Left hindlimb (tissue), 1 donor: ENCODE data around the gene SHISAL1.

ENCODE experiments used
- DNase-seq: peaks from one replicate; pipeline ENCODE4 v3.0.0-alpha.2; 2018

SHISAL1 gene

DNA sequence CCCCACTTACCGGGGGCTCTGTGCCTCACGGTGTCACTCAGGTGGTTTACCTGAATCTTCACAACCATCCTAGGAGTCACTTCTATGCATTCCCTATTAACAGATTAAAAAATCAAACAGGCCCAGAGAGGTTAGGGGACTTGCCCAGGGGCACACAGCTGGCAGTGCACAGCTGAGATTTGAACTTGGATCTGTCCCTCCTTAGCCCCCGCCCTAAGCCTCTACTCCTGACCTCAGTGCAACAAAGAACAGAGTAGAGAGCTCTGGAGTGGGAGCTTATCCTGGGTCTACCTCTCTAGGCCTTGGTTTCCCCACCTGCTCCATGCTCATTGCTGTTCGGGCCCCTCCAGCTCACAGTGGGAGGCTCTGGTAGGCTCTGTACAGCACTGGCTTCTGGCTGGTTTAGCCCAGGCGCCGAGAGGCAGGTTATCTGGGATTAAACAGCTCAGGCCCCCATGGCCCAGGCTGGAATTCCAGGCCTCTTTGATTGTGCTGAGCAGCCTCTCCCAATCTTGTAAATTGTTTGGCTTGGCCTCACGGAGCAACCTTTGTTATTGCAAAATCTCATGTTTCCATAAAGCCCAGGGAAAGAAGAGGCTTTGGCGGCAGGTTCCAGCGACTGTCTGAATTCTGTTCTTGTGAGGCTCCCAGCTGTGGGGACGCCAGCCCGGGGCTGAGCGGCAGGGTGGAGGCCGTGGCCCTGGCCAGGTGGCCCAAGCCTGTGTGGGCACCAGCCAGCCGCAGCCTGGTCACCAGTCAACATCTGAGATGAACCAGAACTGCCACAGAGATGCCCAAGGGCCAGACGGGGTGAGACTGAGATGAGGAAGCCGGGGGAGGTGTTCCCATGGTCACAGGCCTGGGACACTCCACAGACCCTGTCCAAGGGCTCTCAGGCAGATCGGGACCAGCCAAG is 28.9 kb upstream of the SHISAL1 start:
- no peak for DNase-seq

DNA sequence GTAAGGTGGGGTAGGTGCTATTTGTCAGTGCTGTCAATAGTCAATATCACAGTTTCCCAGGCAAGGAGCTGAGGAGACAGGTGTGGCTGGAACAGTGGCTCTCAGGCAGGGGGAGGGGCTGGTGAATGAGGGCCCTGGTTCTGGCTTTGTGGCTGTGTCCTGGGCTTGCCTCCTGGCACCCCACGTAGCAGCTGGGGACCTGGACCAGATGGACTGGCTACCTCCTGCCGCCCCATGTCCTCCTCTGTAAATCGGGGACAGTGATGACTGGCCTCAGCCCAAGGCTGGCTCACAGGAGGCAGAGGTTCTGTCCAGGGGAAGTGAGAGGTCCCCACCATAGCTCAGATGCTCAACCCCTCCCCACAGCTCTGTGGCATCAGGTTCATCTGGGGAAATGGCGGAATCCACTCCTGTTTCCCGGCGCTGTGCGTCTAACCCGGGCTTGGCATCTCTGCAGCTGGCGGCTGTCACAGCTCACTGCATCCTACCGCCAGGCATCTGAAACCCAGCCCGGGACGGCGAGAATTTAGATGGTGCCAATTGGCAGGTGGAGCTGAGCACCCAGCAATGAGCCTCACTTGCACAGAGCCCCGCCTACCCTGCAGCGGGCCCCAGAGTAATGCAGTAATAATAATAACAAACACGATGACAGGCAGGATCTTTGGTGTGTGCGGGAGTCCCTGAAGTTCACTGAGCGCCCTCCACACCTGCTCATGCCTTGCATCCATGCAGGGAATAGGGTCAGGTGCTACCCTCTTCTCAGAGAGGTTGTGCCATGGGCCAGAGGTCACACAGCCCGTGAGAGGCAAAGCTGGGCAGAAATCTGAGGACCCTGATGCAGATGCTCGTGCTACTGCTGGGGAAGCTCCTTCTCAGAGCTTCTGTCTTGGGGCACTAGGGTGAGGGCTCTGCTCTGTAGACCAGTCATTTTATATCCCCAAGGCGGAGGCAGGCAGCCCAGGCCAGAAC is 27.8 kb upstream of the SHISAL1 start:
- DNase-seq: no peak

- DNase-seq: no peak
These were observed 26.2 kb upstream of the SHISAL1 start for GRCh38 chr22:44338906-44339305.

DNA sequence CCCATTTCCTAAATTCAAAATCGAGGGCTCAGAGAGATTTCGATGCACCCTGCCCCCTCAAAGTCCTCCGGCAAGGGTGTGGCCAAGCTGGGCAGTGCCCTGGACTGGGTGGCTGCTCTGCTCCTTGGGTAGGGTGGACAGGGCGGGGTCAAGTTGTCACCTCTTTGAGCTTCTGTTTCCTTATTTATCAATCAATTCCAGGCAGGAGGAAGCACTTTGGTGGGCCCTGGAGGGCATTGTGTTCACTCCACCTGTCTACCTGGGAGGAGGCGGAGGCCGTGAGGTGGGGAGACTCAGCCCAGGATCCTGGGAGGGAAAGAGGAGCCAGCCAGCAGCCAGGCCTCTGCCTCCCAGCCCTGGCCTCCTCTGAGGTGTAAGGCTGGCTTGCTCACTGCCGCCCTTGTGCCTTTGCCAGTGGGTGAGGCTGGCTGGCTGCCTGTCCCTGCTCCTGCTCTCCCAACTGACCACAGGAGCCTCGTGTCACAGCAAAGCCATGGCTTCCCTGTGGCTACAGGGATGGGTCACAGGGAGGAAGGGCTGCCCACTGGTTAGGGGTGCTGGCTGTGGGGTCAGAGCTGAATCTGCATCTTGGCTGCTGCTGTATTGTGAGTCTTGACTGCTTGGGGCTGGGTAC is 25.5 kb upstream of the SHISAL1 start:
- DNase-seq: no peak

GRCh38 chr22:44337678-44338004 is 24.9 kb upstream of the SHISAL1 start:
- no peak for DNase-seq

DNA sequence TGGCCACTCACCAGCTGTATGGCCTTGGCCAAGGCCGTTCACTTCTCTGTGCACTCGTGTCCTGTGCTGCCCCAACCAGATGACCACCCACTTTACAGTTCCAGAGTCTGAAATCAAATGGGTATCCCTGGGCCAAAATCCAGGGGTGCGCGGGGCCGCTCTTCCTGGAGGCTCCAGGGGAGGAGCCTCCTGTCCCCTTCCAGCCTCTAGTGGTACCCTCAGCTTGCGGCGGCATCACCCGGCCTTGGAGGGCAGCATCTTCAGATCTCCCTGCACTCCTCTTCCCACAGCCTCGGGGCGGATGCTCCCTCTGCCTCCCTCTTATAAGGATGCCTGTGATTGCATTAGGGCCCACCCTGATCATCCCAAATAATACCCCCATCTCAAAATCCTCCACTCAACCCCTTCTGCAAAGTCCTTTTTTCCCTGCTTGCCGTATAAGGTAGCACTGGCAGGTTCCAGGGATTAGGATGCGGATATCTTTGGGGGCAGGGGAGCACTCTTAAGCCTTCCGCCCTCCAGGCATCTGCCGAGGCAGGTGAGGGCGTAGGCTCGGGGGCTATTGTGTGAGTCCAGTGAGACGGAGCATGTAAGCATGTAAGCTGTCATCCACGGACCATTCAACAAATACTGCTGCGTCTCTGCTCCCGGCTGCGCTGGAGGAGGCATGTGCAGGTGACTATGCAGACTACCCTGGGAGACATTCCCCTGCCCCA is 24.4 kb upstream of the SHISAL1 start:
- no peak for DNase-seq

DNA sequence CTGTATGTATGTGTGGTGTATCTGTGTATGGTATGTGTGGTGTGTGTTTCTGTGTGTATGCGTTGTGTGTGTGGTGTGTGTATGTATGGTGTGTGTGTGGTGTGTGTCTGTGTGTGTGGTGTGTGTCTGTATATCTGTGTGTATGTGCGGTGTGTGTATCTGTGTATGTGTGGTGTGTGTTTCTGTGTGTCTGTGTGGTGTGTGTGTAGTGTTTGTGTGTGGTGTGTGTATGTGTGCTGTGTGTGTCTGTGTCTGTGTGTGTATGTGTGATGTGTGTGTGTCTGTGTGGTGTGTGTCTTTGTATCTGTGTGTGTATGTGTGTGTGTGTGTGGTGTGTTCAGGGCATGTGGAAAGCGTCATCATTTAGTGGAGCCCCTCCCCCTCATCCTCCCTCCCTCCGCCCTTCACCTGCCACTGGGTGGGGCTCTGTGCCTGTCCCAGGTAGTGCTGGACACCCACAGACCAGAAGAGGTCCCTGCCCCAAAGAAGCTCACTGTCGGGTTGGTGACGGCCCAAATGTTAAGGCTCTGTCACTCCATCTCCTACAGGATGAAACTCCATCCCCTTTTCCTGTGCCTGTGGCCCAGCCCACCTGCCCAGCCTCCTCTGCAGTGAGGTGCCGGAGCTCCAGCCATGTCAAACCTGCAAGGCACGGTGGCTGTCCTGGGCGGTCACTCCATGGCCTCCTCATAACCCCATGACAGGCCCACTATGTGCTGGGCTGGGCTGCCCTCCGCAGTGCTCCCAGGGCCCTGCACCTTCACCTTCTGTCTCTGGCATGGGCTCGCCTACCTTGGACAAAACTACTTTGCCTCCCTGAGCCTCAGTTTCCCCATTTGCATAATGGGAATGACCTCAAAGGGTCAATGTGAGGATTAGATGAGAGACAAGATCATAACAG is 23.4 kb upstream of the SHISAL1 start:
- no peak for DNase-seq

DNA sequence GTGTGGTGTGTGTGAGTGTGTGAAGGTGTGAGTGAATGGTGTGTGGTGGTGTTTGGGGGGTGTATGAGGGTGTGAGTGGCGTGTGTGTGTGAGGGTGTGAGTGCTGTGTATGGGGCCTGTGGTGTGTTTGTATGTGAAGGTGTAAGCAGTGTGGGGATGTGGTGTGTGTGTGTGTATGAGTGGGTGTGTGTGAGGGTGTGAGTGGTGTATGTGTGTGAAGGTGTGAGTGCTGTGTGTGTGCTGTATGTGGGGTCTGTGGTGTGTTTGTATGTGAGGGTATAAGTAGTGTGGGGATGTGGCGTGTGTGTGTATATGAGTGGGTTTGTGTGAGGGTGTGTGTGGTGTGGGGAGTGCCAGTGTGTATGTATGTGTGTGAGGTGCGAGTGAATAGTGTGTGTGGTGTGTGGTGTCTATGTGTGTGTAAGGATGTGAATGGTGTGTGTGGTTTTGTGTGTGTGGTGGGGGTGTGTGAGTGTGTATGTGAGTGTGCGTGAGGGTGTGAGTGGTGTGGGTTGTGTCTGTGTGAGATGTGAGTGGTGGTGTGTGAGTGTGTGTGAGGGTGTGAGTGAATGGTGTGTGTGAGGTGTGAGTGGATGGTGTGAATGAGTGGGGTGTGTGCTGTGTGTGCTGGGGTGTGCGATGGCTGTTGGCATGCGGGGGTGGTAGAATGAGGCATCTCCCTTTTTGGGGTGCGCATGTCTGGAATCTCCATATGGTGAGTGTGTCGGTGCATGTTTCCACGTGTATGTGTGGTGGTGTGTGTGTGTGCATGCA is 22.5 kb upstream of the SHISAL1 start:
- DNase-seq: no peak

DNA sequence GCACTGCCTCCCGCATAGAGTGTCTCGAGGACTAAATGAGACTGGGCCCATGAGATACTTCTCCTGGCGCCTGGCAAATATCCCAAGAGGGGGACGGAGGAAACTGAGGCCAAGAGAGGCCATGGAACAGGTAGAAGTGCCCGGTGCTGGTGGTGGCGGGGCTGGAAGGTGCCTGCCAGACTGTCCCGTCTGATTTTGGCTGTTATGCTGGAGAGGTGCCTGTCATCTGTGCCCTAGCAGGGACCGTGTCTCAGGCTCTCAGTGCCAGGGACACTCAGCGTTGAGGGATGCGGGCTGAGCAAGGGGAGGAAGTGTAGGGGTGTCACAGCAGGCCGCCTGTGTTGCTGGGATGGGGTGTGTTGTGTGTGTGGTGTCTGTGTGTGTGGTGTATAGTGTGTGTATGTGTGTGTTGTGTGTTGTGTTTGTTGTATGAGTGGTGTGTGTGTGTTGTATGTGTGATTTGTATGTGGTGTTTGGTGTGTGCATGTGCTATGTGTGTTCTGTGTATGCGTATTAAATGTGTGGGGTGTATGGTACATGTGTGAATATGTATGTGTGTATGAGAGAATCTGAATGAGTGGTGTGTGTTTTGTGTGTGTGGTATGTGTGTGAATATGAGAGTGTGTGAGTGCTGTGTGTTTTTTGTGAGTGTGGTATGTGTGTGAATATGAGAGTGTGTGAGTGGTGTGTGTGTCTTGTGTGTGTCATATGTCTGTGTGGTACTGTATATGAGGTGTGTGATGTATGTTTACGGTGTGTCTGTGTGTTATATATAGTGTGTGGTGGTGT is 21.3 kb upstream of the SHISAL1 start:
- no peak for DNase-seq

GRCh38 chr22:44332946-44333345 is 20.2 kb upstream of the SHISAL1 start:
- DNase-seq: no peak

DNA sequence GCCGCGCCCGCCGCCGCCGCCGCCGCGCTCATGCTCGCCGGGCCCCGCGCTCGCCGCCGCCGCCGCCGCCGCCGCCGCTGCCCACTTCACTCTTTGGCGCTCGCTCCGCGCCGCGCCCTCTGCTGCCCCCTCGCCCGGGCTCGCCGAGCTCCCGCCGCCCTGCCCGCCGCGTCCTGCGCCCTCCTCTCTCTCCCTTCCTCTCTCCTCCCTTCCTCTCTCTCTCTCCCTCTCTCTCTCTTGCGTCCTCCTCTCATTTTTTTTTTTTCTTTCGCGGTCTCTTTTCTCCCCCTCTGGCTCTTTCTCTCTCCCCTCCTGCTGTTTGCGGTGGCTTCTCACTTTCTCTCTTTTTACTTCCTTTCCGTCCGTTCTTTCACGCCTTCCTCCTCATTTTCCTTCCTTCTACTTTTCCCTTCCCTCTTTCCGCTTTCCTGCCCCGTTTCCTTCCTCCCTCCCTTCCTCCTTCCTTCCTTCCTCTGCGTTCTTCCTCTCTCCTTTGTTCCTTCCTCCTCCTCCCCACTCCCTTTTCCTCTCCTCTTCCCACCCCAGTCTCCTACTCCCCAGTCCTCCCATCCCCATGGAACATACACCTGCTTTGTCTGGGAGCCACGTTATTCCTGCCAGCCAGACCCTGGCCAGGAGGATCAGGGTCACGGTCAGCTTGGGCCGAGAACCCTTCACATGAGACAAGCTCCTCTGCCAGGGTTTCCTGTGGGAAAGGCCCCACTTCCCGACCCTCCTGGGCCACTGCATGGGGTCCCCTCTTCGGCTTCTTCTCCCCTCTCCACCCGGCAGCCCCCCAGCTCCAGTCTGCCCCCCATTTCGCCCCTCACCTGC is 19.3 kb upstream of the SHISAL1 start:
- no peak for DNase-seq

GRCh38 chr22:44330744-44331660 is 18.3 kb upstream of the SHISAL1 start:
- no peak for DNase-seq

GRCh38 chr22:44330188-44330743 is 17.5 kb upstream of the SHISAL1 start:
- no peak for DNase-seq

GRCh38 chr22:44329179-44329796 is 16.5 kb upstream of the SHISAL1 start:
- DNase-seq: no peak

DNA sequence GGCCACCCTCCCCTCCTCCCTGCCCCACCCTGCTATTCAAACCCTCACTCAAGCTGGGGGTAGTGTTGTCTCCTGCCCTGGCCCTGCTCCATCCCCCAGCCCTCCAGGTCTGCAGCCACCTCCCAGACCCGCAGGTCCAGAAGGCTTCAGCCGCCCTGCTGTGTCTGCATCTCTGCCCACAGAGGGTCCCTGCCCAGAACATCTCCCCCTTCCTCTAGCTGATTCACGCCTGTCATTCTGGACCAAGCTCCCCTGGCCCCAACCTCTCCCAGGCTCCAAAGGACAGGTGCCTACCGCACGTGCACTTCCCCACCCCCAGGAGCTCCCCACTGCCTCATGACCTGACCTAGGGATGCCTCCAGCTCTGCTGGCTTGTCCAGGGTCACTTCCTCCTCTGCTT is 16.0 kb upstream of the SHISAL1 start:
- DNase-seq: no peak

DNA sequence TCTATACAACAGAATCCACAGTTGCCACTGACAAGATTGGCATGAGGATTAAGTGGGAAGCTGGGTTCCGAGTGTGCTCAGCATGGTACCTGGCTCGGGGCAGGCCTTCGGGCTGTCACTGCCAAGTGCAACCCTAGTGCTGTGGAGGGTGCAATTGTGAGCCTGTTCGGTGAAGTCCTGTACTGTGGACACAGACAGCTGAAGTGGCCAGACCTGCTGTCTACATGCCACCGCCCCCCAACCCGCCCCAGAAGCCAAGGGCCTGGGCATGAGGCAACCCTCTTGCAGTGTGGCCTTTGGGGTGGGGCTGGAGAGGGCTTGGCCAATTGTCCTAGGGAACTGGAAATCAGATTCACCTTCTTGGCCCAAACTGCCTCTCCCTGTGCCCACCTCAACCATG is 15.6 kb upstream of the SHISAL1 start:
- DNase-seq: no peak

- no peak for DNase-seq
These were observed 13.7 kb upstream of the SHISAL1 start for GRCh38 chr22:44326491-44326885.
